GM13976 (cell line): ENCODE data around the gene FAAH.

Experiments used
- DNase-seq: peaks from one replicate; pipeline ENCODE4 v3.0.0; 2012; ENCODE audit warnings: low spot score
- CTCF ChIP-seq: IDR thresholded peaks from 2 replicates; pipeline ENCODE4 v1.5.1; 2012; ENCODE audit warnings: borderline replicate concordance, mild to moderate bottlenecking; ENCODE audit not compliant: insufficient read depth; ENCODE audit errors: extremely low read depth, missing control alignments, control extremely low read depth
- in situ Hi-C: fragments of 300-500 bp; cut with MboI; formaldehyde crosslinking; loops from one replicate; pipeline ENCODE4 v1.12.0; 2022; ENCODE audit warnings: low sequenced_read_pairs, mixed read lengths, inconsistent platforms; ENCODE audit not compliant: unreplicated experiment

The FAAH gene

GRCh38 chr1:46411010-46411405 lies 16.9 kb downstream of the FAAH start:
- DNase-seq = no peak
- TF ChIP-seq CTCF = no peak
- in situ Hi-C loops = no loop called here

- in situ Hi-C loops = no loop called here
- DNase-seq = no peak
- TF ChIP-seq CTCF = no peak
Measured at GRCh38 chr1:46411601-46412341, 17.7 kb downstream of the FAAH start.

GRCh38 chr1:46412893-46413595 lies 18.9 kb downstream of the FAAH start:
- no peak for DNase-seq
- no peak for TF ChIP-seq CTCF
- in situ Hi-C loops = no loop called here

GRCh38 chr1:46413596-46413985 lies 19.5 kb downstream of the FAAH start:
- TF ChIP-seq CTCF = peak; percentile 3
- peak; percentile 63 for DNase-seq
- in situ Hi-C loops = no loop called here

- DNase-seq = no peak
- TF ChIP-seq CTCF = no peak
Measured at GRCh38 chr1:46415514-46415913, 21.4 kb downstream of the FAAH start.

GRCh38 chr1:46418976-46419375 lies 24.9 kb downstream of the FAAH start:
- TF ChIP-seq CTCF = no peak
- in situ Hi-C loops = no loop called here
- no peak for DNase-seq

More at GRCh38 chr1:46415514-46415913, 21.4 kb downstream of the FAAH start:
- in situ Hi-C loops = no loop called here
